NCI-H2227 treated with DMSO at 0.1 percent for 48 hours (cell line): Measurements from ENCODE around the gene CLSTN2.

Source experiments
- DNase-seq: peaks from one replicate; lab custom pipeline; 2025; lab: John Stamatoyannopoulos, UW

Gene CLSTN2

DNA sequence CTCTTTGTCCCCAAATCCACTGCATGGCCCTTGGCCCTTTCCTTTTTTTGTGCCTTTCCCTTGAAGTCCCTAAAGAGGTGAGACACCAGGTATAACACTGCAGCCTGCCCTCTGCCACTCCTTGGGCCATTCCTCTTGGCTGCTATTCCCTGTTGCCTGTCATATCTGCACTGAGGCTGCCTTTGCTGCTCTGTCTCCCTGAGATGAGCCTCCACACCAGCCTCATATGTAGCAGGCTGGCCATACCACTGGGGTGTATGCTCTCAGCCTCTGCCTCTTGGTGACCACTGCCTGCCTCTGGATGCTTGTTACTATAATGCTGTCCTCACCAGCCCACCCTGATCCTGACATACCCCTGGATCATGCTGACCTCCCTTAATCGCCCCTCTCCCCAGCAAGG lies 252.0 kb downstream of the CLSTN2 start:
- no peak for DNase-seq

- no peak for DNase-seq
Observed at GRCh38 chr3:140187656-140188221, 252.8 kb downstream of the CLSTN2 start.

DNA sequence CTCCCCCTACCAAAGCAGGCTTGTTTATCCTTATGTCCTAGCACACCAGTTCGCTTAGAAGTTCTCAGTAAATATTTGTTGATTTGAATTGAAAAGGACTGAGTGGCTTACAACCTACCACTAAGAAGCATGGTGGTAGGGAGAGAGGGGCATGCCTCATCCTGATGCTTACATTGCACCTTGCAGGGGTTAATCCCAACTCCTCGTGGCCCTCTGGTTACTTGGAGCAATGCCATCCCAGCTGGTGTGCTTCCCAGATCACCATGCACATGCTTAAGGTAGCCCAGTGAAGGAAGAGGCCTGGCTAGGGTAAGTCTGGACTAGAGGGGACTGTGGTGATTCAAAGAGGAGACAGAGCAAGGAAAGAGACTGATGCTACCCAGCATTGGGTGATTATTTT lies 253.3 kb downstream of the CLSTN2 start:
- DNase-seq: no peak

DNA sequence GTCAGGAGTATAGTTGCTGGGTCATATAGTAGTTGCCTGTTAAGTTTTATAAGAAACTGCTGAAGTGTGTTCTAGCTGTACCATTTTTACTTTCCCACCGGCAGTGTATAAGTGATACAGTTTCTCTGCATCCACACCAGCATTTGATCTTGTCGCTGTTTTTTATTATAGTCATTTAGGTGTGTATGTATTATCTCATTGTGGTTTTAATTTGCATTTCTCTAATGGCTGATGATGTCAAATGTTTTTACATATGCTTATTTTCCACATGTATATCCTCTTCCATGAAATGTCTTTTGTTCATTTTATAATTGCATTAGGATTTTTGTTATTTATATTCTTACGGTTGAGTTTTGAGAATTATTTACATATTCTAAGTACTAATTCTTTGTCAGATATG lies 254.3 kb downstream of the CLSTN2 start:
- no peak for DNase-seq

DNA sequence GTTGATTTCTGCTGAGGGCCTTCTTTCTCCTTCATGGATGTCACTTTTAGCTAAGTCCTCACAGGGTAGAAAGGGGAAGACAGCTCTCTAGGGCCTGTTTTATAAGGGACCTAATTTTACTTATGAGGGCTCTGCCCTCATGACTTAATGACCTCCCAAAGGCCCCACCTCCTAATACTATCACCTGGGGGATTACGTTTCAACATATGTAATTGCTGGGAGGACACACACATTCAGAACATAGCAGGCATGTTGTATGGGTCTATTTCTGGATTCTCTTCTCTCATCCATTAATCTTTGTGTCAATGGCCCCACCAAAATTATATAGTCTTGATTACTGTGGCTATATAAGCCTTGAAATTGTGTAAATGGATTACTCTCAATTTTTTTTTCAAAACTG lies 255.0 kb downstream of the CLSTN2 start:
- no peak for DNase-seq

DNA sequence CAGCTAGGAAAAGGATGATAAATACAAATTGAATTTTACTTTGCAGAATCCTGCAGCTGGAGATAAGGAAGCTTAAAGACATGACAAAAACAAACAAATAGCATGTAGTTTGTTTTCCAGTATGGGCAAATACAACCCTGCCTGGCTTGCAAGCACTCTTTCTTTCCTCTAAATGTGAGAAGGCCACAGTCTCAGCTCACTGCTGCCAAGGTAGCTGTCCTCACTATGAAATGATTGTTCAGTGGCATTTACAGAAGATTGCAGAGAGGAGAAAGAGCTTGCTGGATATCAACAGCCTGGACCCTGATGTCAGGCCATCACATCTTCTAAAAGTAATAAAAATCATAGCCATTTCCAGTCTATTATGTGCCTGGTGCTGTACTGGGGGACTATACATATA lies 262.0 kb downstream of the CLSTN2 start:
- no peak for DNase-seq

DNA sequence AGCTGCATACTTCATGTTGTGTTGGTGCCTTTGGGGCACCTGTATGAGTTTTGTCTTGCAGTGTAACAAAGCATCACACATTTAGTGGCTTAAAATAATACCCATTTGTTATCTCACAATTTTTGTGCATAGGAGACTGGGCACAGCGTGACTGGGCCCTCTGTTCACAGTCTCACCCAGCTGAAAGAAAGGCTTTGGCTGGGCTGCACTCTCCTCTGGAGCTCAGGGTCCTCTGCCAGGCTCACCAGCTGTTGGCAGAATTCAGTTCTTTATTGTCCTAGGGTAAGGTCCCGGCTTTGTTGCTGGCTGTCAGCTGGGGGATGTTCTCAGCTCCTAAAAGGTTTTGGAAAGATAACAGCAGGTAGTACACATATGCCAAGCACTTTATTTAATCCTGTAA lies 263.3 kb downstream of the CLSTN2 start:
- no peak for DNase-seq

DNA sequence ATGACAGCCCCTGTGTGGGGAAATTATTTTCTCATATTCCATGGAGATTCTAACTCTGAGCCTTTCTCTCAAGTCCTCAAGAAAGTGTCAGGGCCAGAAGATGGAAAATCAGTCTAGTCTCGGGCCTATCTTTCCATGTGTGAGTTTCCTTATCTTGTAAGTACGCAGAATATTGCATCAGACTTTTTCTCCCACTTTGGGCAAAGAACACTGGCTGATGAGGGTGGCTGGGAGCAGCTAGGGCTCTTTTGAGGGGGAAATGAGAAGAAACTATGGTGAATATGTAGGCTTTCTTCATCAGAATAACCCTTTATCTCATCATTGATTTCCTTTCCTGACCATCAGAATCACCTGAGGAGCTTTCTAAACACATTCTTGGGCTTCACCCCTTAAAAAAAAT lies 264.0 kb downstream of the CLSTN2 start:
- DNase-seq: no peak

- no peak for DNase-seq
Observed at GRCh38 chr3:140199743-140200142, 264.8 kb downstream of the CLSTN2 start.

- DNase-seq: no peak
Observed at GRCh38 chr3:140203510-140203909, 268.5 kb downstream of the CLSTN2 start.

DNA sequence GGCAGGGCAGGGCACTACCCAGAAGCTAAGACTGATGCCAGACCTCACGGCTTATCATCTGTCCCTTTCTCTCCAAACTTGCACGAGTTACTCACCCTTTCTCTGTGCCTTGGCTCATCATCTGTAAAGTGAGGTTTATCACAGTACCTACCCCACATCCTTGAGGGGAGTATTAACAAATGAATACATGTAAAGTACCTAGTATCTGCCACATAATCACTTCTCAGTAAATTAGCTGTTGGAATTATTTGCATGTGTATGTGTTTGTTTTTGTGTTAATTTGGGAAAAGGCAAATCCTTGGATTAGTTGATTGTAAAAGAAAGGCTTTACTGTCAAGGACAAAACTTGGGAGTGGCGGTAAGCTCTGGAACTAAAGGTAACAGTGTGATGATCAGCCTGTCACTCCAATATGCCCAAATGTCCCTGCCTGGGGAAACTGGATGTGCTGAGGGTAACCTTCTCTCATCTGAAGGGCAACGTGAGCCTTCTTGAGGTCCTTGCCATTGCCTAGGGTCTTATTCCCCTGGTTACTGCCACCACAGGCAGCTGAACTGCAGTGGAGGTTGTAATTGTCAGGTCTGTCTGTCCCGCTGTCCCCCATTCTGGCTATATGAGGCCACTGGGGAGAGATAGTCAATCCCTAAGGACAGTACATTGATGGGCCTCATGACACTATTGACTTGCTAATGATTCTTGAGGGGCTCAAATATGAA lies 269.4 kb downstream of the CLSTN2 start:
- no peak for DNase-seq

DNA sequence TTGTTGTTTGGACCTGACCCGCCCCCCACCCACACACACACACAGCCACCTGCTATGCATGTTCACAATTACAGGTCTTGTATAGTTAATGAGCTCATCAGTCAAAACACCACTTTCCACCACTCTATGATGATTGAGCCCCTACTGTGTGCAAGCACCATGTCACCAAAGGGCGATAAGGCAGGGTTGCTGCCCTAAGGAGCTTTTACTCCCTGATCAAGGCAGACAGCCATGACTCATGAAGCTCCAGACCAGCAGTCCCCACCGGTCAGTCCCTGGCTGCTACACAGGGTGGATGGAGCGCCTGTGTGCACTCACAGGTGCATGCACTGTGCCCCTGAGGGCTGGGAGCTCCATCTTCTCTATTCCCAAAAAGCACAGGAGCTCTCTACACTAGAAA lies 270.6 kb downstream of the CLSTN2 start:
- DNase-seq: no peak

- DNase-seq: no peak
Observed at GRCh38 chr3:140206196-140207040, 271.4 kb downstream of the CLSTN2 start.

GRCh38 chr3:140207541-140207940 lies 272.6 kb downstream of the CLSTN2 start:
- no peak for DNase-seq

DNA sequence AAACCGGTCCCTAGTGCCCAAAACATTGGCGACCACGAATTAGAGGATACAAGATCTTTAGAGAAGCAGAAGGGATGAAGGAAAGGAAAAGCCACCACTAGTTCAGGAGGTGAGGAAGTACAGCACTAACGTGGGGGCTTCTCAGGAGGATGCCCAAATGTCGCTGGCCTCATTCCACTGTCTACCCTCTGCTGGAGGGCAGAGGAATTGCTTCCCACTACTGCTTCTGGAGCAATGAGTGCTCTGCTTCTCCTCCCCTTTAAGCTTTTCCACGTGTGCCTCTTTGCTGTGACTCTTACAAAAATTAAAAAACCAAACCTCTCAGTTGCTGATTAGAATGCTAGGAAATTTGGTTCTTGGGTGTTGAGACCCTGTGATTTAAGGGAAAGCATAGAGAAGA lies 281.3 kb downstream of the CLSTN2 start:
- no peak for DNase-seq

- no peak for DNase-seq
Observed at GRCh38 chr3:140219291-140219690, 284.3 kb downstream of the CLSTN2 start.

- no peak for DNase-seq
Observed at GRCh38 chr3:140219923-140220452, 285.0 kb downstream of the CLSTN2 start.

- DNase-seq: no peak
Observed at GRCh38 chr3:140223197-140223596, 288.2 kb downstream of the CLSTN2 start.

- no peak for DNase-seq
Observed at GRCh38 chr3:140223631-140224030, 288.6 kb downstream of the CLSTN2 start.

- no peak for DNase-seq
Observed at GRCh38 chr3:140224307-140224706, 289.3 kb downstream of the CLSTN2 start.

- DNase-seq: no peak
Observed at GRCh38 chr3:140225996-140226395, 291.0 kb downstream of the CLSTN2 start.

- no peak for DNase-seq
Observed at GRCh38 chr3:140233702-140234101, 298.7 kb downstream of the CLSTN2 start.

DNA sequence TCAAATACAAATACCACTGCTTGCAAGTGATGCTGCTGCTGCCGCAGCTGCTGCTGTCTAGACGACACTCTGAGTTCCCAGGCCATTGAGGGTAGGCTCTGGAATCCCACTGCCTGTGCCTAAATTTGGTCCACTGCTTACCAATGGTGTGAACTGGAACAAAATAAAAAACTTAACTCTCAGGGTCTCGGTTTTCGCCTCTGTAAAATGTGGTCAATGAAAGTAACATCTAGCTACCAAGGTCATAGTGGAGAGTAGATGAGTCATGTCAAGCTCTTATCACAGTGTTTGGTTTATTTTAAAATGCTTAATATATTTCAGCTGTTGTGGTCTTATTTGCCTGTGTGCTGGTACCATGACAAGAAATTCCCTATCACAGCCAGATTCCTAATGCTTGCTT lies 299.3 kb downstream of the CLSTN2 start:
- DNase-seq: no peak
